H1 (cell line): Measurements from ENCODE around the gene P2RY11. TPM values are rescaled to one million over a fixed set of nuclear protein-coding genes. Genes with fewer than 3 reads are reported as not detected.
A peak's percentile ranks its signal among the peaks of the same experiment; 100 is the strongest.

Source experiments
- CTCF ChIA-PET: fragments of 300-600 bp; sonication (Branson Sonifier 250); formaldehyde crosslinking; loops from one replicate; lab custom pipeline; 2021; ENCODE audit not compliant: partially characterized antibody; lab: Charles Lee
- POLR2A ChIA-PET: fragments of 300-600 bp; sonication (Branson Sonifier 250); formaldehyde crosslinking; loops from one replicate; lab custom pipeline; 2021; ENCODE audit warnings: inconsistent platforms; ENCODE audit not compliant: partially characterized antibody; lab: Charles Lee
- DNase-seq, 2 experiments: peaks; one replicate each; pipeline versions ENCODE4 v3.0.0 to v3.0.0-alpha.2; 2010 to 2022; ENCODE audit warnings: low spot score in 2 of 2, low read depth in 1 of 2, mixed read lengths in 1 of 2
- FAIRE-seq: peaks from 2 replicates; lab custom pipeline; 2011; peaks lifted over from hg19 to GRCh38; lab: Jason Lieb, UNC
- H2AFZ ChIP-seq: 2 replicates; pipeline ENCODE4 v1.8.1; 2012; ENCODE audit warnings: low read length, inconsistent platforms
- H2AK5ac ChIP-seq: 2 replicates; pipeline ENCODE4 v1.6.1; 2013; ENCODE audit warnings: low read depth, low read length
- H2BK120ac ChIP-seq: replicated peaks from 2 replicates; pipeline ENCODE3; 2013; ENCODE audit warnings: low read depth, low read length, inconsistent platforms
- H2BK12ac ChIP-seq: 2 replicates; pipeline ENCODE4 v1.6.1; 2013; ENCODE audit warnings: low read depth, low read length
- H2BK15ac ChIP-seq: 2 replicates; pipeline ENCODE4 v1.6.1; 2013; ENCODE audit warnings: low read length
- H2BK20ac ChIP-seq: 2 replicates; pipeline ENCODE4 v1.6.1; 2013; ENCODE audit warnings: low read length
- H2BK5ac ChIP-seq: 2 replicates; pipeline ENCODE4 v1.6.1; 2013; ENCODE audit warnings: low read depth, low read length
- H3K14ac ChIP-seq: 2 replicates; pipeline ENCODE4 v1.6.1; 2013; ENCODE audit warnings: inconsistent platforms; ENCODE audit not compliant: insufficient read length
- H3K18ac ChIP-seq: 2 replicates; pipeline ENCODE4 v1.6.1; 2013; ENCODE audit warnings: low read length; ENCODE audit errors: extremely low read depth
- H3K23ac ChIP-seq: 2 replicates; pipeline ENCODE4 v1.6.1; 2013; ENCODE audit warnings: inconsistent platforms; ENCODE audit not compliant: insufficient read length
- H3K23me2 ChIP-seq: 2 replicates; pipeline ENCODE4 v1.6.1; 2013; ENCODE audit warnings: low read depth, low read length
- H3K27ac ChIP-seq: 2 replicates; pipeline ENCODE4 v1.6.1; 2011; ENCODE audit warnings: low read depth, low read length, inconsistent platforms
- H3K27me3 ChIP-seq, 4 experiments: replicated peaks in 1 of 4; 1 replicate in 1 of 4; 2 replicates in 3 of 4; pipeline versions ENCODE4 v1.6.1 to v1.8.1; 2011 to 2013; ENCODE audit warnings: low read length in 3 of 4, mild to moderate bottlenecking in 3 of 4, inconsistent platforms in 2 of 4, mixed read lengths in 2 of 4, moderate library complexity in 1 of 4; ENCODE audit not compliant: control insufficient read depth in 3 of 4, insufficient read depth in 3 of 4; ENCODE audit errors: extremely low read depth in 1 of 4
- H3K36me3 ChIP-seq, 4 experiments: 2 replicates each; pipeline versions ENCODE4 v1.6.1 to v1.8.1; 2011 to 2013; ENCODE audit warnings: mild to moderate bottlenecking in 4 of 4, low read length in 3 of 4, moderate library complexity in 2 of 4, control low read depth in 1 of 4, inconsistent platforms in 1 of 4; ENCODE audit not compliant: insufficient read depth in 4 of 4, control insufficient read depth in 2 of 4
- H3K4ac ChIP-seq: replicated peaks from 2 replicates; pipeline ENCODE3; 2013; ENCODE audit warnings: low read length, low read depth, mixed read lengths, inconsistent platforms; ENCODE audit not compliant: insufficient read length
- H3K4me1 ChIP-seq, 4 experiments: replicated peaks in 1 of 4; 1 replicate in 1 of 4; 2 replicates in 3 of 4; pipeline versions ENCODE4 v1.6.1 to v1.8.1; 2011 to 2013; ENCODE audit warnings: low read length in 3 of 4, inconsistent platforms in 2 of 4, mixed read lengths in 1 of 4; ENCODE audit not compliant: insufficient read depth in 4 of 4, control insufficient read depth in 3 of 4
- H3K4me2 ChIP-seq, 2 experiments: 2 replicates each; pipeline versions ENCODE4 v1.6.1 to v1.8.1; 2011 to 2013; ENCODE audit warnings: low read depth in 2 of 2, low read length in 2 of 2, control low read depth in 1 of 2, inconsistent platforms in 1 of 2, mild to moderate bottlenecking in 1 of 2; ENCODE audit not compliant: insufficient read depth in 1 of 2
- H3K4me3 ChIP-seq, 4 experiments: fragments of 200-600, 300-600 bp in 1 of 4; sonication (generic), shearing (Covaris generic), sonication (Bioruptor Twin) in 1 of 4; 2 replicates each; pipeline versions ENCODE4 v1.5.1 to v1.8.1; 2011 to 2016; ENCODE audit warnings: low read length in 4 of 4, low read depth in 3 of 4, control low read depth in 2 of 4, inconsistent platforms in 2 of 4, mild to moderate bottlenecking in 2 of 4, mixed read lengths in 1 of 4, moderate library complexity in 1 of 4; ENCODE audit not compliant: insufficient read depth in 2 of 4; ENCODE audit errors: extremely low read depth in 1 of 4
- H3K56ac ChIP-seq: replicated peaks from 2 replicates; pipeline ENCODE3; 2013; ENCODE audit warnings: low read depth, mild to moderate bottlenecking, mixed read lengths, low read length, inconsistent platforms; ENCODE audit not compliant: insufficient read length
- H3K79me1 ChIP-seq: 2 replicates; pipeline ENCODE4 v1.6.1; 2013; ENCODE audit warnings: low read depth, low read length, control low read depth
- H3K79me2 ChIP-seq, 2 experiments: 2 replicates each; pipeline versions ENCODE4 v1.6.1 to v1.8.1; 2012 to 2013; ENCODE audit warnings: low read length in 2 of 2, mild to moderate bottlenecking in 2 of 2, inconsistent platforms in 1 of 2; ENCODE audit not compliant: insufficient read depth in 2 of 2, control insufficient read depth in 1 of 2
- H3K9ac ChIP-seq, 4 experiments: replicated peaks in 1 of 4; 1 replicate in 1 of 4; 2 replicates in 3 of 4; pipeline versions ENCODE4 v1.6.1 to v1.8.1; 2011 to 2013; ENCODE audit warnings: low read depth in 3 of 4, low read length in 3 of 4, control low read depth in 2 of 4, mild to moderate bottlenecking in 2 of 4, moderate library complexity in 2 of 4, inconsistent platforms in 1 of 4; ENCODE audit errors: extremely low read depth in 1 of 4
- H3K9me3 ChIP-seq, 2 experiments: 2 replicates each; pipeline versions ENCODE4 v1.6.1 to v1.8.1; 2012 to 2013; ENCODE audit warnings: mild to moderate bottlenecking in 2 of 2, moderate library complexity in 2 of 2, control low read depth in 1 of 2, inconsistent platforms in 1 of 2, low read depth in 1 of 2, low read length in 1 of 2, mixed read lengths in 1 of 2; ENCODE audit not compliant: insufficient read depth in 2 of 2
- H4K20me1 ChIP-seq, 2 experiments: replicated peaks in 1 of 2; 2 replicates each; pipeline versions ENCODE3 to v1.8.1; 2011 to 2013; ENCODE audit warnings: inconsistent platforms in 2 of 2, low read length in 2 of 2, mild to moderate bottlenecking in 1 of 2; ENCODE audit not compliant: insufficient read depth in 2 of 2, control insufficient read depth in 1 of 2
- H4K5ac ChIP-seq: 2 replicates; pipeline ENCODE4 v1.6.1; 2013; ENCODE audit warnings: low read length, low read depth, mixed read lengths, inconsistent platforms; ENCODE audit not compliant: insufficient read length
- H4K8ac ChIP-seq: 2 replicates; pipeline ENCODE4 v1.8.0; 2013; ENCODE audit warnings: mild to moderate bottlenecking, moderate library complexity, low read length, inconsistent platforms; ENCODE audit not compliant: insufficient read depth; ENCODE audit errors: extremely low read depth
- H4K91ac ChIP-seq: replicated peaks from 2 replicates; pipeline ENCODE3; 2013; ENCODE audit warnings: low read length, mixed read lengths, inconsistent platforms; ENCODE audit not compliant: insufficient read length
- CTCF ChIP-seq, 3 experiments: IDR thresholded peaks; 1 replicate in 2 of 3; 2 replicates in 1 of 3; pipeline versions ENCODE4 v1.5.1 to v1.6.1; 2011; ENCODE audit warnings: low read length in 3 of 3, mild to moderate bottlenecking in 3 of 3, inconsistent platforms in 2 of 3, low read depth in 1 of 3, moderate library complexity in 1 of 3; ENCODE audit not compliant: insufficient read depth in 1 of 3; ENCODE audit errors: control extremely low read depth in 1 of 3
- HDAC6 ChIP-seq: IDR thresholded peaks from one replicate; pipeline ENCODE4 v1.7.1; 2012; ENCODE audit warnings: low read depth, mild to moderate bottlenecking, inconsistent platforms, low read length, moderate library complexity
- WGBS, 2 experiments: shearing (Covaris generic) in 1 of 2; methylation state at CpG; one replicate each; pipeline versions ENCODE4 v1.1.6 to v1.1.7; 2013 to 2015; ENCODE audit warnings: low lambda C conversion rate in 2 of 2, mixed read lengths in 2 of 2, inconsistent platforms in 1 of 2, low coverage in 1 of 2, missing lambda C conversion rate in 1 of 2; ENCODE audit not compliant: insufficient replicate concordance in 2 of 2, insufficient coverage in 1 of 2, insufficient read length in 1 of 2; ENCODE audit errors: extremely low coverage in 1 of 2, missing lambda C conversion rate in 1 of 2; 5-methylcytosine and 5-hydroxymethylcytosine counted together
- polyA plus RNA-seq, 7 experiments: library from polyadenylated mRNA; depleted of rRNA in 3 of 7; stranded (reverse) in 5 of 7; unstranded in 2 of 7; fragments of >200 nt in 5 of 7; fragments of 200-250 nt in 2 of 7; gene quantifications; 1 replicate in 5 of 7; 2 replicates in 1 of 7; 4 replicates in 1 of 7; pipeline versions ENCODE4 v1.2.1 to v1.2.3, GENCODE V29; 2011 to 2013; ENCODE audit warnings: missing spikeins in 2 of 7, mixed read lengths in 2 of 7
- total RNA-seq: library from RNA; stranded (reverse); fragmentation: NEBNext Ultra II Directional; extraction: Animal tissue kit (Norgen Biotek cat#: 25700); gene quantifications from 2 replicates; pipeline ENCODE4 v1.2.1, GENCODE V29; 2021

Gene P2RY11
- total and polyA plus RNA-seq, 2 of the 8 experiments (the other 6 are each of a cell fraction or from before 2014, with no cell fraction given), result 9.2 to 18.0 TPM

GRCh38 chr19:10155839-10156238 is 44.3 kb downstream of the P2RY11 start:
- no peak for FAIRE-seq
- Histone ChIP-seq H3K36me3 (peaks cover 69 to 97% (median 89%) of the 10 kb centered on the region in 4 experiments), H2BK20ac (no peak overlapping the region), H3K27ac (no peak overlapping the region), H3K4me2 (no peak overlapping the region), H3K56ac (no peak overlapping the region), H3K9ac (no peak overlapping the region), H3K23ac (no peak overlapping the region), H3K9me3 (no peaks in the 10 kb centered on the region), H4K20me1 (peaks cover 9 to 12% of the 10 kb centered on the region in 2 experiments), H4K91ac (no peak overlapping the region), H4K8ac (no peak overlapping the region), H2BK120ac (no peak overlapping the region), H3K4me1 (no peaks in the 10 kb centered on the region), H3K79me1 (no peaks in the 10 kb centered on the region; the same call in 1 of the 2 replicates), H4K5ac (no peak overlapping the region), H3K79me2 (no peaks in the 10 kb centered on the region), H3K4me3 (no peak overlapping the region), H2BK5ac (no peak overlapping the region), H2AK5ac (no peak overlapping the region), H2BK12ac (no peak overlapping the region), H3K4ac (no peak overlapping the region), H3K23me2 (no peaks in the 10 kb centered on the region), H3K14ac (no peak overlapping the region), H2BK15ac (no peak overlapping the region), H3K18ac (no peak overlapping the region), H3K27me3 (no peaks in the 10 kb centered on the region), H2AFZ (no peak overlapping the region)
- TF ChIP-seq HDAC6 (no peak), CTCF (IDR thresholded peaks at IDR 0.05; ENCODE audit: control extremely low read depth in 1 of 3, insufficient read depth in 1 of 3, low read depth in 1 of 3, low read length in 3 of 3) (peak in 1 of 3 experiments; percentile 16; a peak in 1 of 4 replicates)
- WGBS, 2 experiments, result 96% methylated on average over 4 of the region's 4 CpGs; no CpG with 5 or more reads in 1 of the 2 experiments
- no peak for DNase-seq
- CTCF ChIA-PET, result interaction anchor here (2.4 kb wide), 1 partner anchor 94 kb away, joined by 8 read pairs; no protein-coding TSS in a partner anchor
- POLR2A ChIA-PET, result interaction anchor here (1.9 kb wide), 1 partner anchor 15 kb away, joined by 4 read pairs; no protein-coding TSS in a partner anchor
